Brain microvascular endothelial cell (primary cell): Measurements from ENCODE around the gene TMEM87A.
"Not testable (repeated sequence)": the region's sequence is repeated elsewhere in the genome, so short reads cannot be mapped to it uniquely, and the experiment has no call there.

Experiments
- DNase-seq: peaks from one replicate; pipeline ENCODE4 v3.0.0-alpha.2; 2020
- H3K27ac ChIP-seq: fragments of 250-450 bp; sonication (Bioruptor Pico); 2 replicates; pipeline ENCODE4 v1.5.1; 2020; ENCODE audit warnings: mild to moderate bottlenecking, moderate library complexity
- H3K27me3 ChIP-seq: fragments of 250-450 bp; sonication (Bioruptor Pico); replicated peaks from 2 replicates; pipeline ENCODE4 v1.5.1; 2020; ENCODE audit warnings: mild to moderate bottlenecking
- H3K36me3 ChIP-seq: fragments of 250-450 bp; sonication (Bioruptor Pico); replicated peaks from 2 replicates; pipeline ENCODE4 v1.5.1; 2020; ENCODE audit warnings: mild to moderate bottlenecking
- H3K4me3 ChIP-seq: 2 replicates; pipeline ENCODE4 v1.5.1; 2011; ENCODE audit warnings: low read depth, mild to moderate bottlenecking, control low read depth, low read length, moderate library complexity
- in situ Hi-C: cut with HindIII; loops from 2 replicates; pipeline ENCODE4 v1.10.0; 2017; ENCODE audit warnings: low sequenced_read_pairs, low pct_ligation_motif_present
- TF ChIP-seq, protein P1 (sequence below): IDR thresholded peaks from 2 replicates; pipeline ENCODE4 v1.5.1; 2011; ENCODE audit warnings: low read depth, mild to moderate bottlenecking, moderate library complexity, low read length, control low read depth, inconsistent platforms; ENCODE audit errors: missing control alignments

Gene TMEM87A

DNA sequence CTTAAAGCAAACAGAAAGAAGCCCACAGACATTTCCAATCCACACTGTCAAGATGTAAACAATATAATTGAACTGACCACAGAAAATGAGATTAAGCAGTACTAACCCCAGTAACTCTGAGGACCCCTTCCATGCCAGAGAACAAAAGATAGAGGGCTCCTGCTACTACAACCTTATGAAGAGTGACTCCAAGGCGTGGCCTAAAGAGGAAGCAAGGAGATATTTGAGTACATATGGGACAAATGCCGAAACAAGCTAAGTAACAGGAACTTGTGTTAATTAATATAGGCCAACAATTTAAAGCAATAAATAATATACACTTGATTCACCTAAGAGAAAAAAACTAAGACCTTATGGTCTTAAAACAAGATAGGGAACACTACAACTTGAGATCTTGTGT is 40.1 kb downstream of the TMEM87A start:
- Histone ChIP-seq H3K27ac (no peak overlapping the region), H3K36me3 (peaks cover 48% of the 10 kb centered on the region), H3K27me3 (no peaks in the 10 kb centered on the region), H3K4me3 (no peak overlapping the region)
- DNase-seq = no peak
- TF ChIP-seq, protein P1, sequence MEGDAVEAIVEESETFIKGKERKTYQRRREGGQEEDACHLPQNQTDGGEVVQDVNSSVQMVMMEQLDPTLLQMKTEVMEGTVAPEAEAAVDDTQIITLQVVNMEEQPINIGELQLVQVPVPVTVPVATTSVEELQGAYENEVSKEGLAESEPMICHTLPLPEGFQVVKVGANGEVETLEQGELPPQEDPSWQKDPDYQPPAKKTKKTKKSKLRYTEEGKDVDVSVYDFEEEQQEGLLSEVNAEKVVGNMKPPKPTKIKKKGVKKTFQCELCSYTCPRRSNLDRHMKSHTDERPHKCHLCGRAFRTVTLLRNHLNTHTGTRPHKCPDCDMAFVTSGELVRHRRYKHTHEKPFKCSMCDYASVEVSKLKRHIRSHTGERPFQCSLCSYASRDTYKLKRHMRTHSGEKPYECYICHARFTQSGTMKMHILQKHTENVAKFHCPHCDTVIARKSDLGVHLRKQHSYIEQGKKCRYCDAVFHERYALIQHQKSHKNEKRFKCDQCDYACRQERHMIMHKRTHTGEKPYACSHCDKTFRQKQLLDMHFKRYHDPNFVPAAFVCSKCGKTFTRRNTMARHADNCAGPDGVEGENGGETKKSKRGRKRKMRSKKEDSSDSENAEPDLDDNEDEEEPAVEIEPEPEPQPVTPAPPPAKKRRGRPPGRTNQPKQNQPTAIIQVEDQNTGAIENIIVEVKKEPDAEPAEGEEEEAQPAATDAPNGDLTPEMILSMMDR = no peak
- in situ Hi-C loops = no loop called here

DNA sequence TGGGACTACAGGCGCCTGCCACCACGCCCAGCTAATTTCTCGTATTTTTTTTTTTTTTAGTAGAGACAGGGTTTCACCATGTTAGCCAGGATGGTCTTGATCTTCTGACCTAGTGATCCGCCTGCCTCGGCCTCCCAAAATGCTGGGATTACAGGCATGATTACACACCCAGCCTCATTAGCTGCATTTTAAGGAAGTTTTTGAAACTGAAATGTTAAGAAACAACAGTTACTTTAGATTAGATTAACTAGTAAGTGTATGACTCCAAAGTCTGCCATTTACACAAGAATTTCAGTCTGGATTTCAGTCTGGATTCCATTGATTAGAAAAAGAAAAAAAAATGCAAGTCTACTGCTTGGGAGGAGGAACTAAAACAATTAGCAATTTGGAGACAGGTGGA is 40.6 kb downstream of the TMEM87A start:
- TF ChIP-seq, protein P1 = no peak
- H3K36me3 ChIP-seq = peaks cover 50% of the 10 kb centered on the region
- no peak overlapping the region for H3K27ac ChIP-seq
- H3K27me3 ChIP-seq = no peaks in the 10 kb centered on the region
- no peak overlapping the region for H3K4me3 ChIP-seq
- DNase-seq = no peak
- in situ Hi-C loops = no loop called here

DNA sequence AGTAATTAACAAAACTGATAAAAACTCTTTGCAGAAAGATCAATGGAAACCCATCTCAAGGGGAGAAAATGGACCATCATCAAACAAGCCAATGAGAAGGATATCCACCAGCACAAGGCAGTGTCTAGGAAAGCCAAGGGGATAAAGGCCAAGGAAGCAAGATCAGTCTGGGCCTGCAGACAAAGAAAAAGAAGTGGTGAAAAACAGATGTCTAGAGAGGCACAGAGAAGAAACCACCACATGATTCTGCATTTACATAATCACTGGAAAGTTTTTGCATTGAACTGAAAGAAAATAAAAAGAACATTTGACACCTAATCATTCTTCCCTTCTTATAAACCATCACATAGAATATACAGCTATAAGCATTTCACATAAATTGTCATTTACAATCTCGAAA is 42.1 kb downstream of the TMEM87A start:
- TF ChIP-seq, protein P1 = no peak
- in situ Hi-C loops = no loop called here
- no peak overlapping the region for H3K4me3 ChIP-seq
- H3K36me3 ChIP-seq = peaks cover 53% of the 10 kb centered on the region
- H3K27ac ChIP-seq = no peak overlapping the region
- no peaks in the 10 kb centered on the region for H3K27me3 ChIP-seq
- no peak for DNase-seq

DNA sequence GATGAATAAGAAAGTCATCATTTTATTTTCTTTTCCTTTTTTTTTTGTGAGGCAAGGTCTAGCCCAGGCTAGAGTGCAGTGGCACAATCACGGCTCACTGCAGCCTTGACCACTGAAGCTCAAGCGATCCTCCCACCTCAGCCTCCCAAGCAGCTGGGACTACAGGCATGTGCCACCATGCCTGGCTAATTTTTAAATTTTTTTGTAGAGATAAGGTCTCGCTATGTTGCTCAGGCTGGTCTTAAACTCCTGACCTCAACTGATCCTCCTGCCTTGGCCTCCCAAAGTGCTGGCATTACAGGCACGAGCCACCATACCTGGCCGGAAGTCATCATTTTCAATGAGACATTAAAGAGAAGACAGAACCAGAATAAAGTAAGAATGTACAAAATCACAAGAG is 44.3 kb downstream of the TMEM87A start:
- DNase-seq, in situ Hi-C loops, H3K27me3 ChIP-seq, H3K27ac ChIP-seq, H3K4me3 ChIP-seq: not testable (repeated sequence)
- peaks cover 55% of the 10 kb centered on the region for H3K36me3 ChIP-seq

DNA sequence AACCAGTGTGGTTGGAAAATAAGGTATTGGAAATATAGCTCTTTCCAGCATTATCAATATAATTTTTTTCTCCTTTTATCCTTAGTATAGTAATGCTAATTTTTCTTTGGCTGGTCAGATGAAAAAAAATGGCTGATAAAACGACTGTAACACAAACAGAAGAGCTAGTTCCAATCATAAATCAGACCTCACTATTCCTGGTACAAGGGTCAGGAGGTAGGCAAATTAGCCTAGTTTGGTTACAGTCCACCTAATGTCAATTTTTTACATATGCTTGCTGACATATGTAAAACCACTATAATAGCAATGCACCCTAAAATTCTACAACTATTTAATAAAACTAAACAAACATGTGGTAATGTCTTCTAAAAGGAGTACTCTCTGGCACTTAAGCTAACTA is 45.2 kb downstream of the TMEM87A start:
- Histone ChIP-seq H3K27ac (no peak overlapping the region), H3K27me3 (no peaks in the 10 kb centered on the region), H3K36me3 (peaks cover 47% of the 10 kb centered on the region), H3K4me3 (no peak overlapping the region)
- in situ Hi-C loops = no loop called here
- no peak for DNase-seq
- TF ChIP-seq, protein P1 = no peak

DNA sequence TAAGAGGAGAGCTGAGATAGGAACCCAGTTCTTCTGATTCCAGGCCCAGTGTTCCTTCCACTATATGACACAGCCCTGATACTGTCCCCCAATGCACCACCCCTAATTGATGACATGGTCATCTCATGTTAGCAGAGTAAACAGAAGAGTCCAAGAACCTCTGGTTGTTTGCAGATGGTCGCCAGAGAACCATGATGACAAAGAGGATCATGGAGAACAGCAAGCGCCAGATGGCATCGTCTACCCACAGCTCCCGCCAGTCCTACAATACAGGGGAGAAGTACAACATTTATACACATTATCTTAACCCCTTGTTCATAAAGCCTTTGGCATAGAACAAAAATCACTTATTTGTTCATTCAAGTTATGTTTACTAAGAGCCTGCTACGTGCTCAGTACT is 46.6 kb downstream of the TMEM87A start:
- Histone ChIP-seq H3K36me3 (peaks cover 44% of the 10 kb centered on the region), H3K27ac (no peak overlapping the region), H3K27me3 (no peaks in the 10 kb centered on the region), H3K4me3 (no peak overlapping the region)
- DNase-seq = no peak
- TF ChIP-seq, protein P1 = no peak
- in situ Hi-C loops = no loop called here
